Measurements from ENCODE around the gene SLC22A16. TPM values are rescaled to one million over a fixed set of nuclear protein-coding genes. Genes with fewer than 3 reads are reported as not detected.

SLC22A16 gene
- total and polyA plus RNA-seq, 2 donors (not counting 3 experiments of a cell fraction or from before 2014, with no cell fraction given) = not detected

GRCh38 chr6:110490110-110490509 is 13.7 kb upstream of the SLC22A16 start:
- Histone ChIP-seq H3K27ac (ENCODE audit: insufficient read depth, low read depth, low read length) (no peak overlapping the region), H3K36me3 (ENCODE audit: control insufficient read depth in 2 of 2, extremely low read depth in 1 of 2, insufficient read depth in 2 of 2, low read length in 2 of 2) (no peaks in the 10 kb centered on the region), H3K9me3 (replicated peaks; ENCODE audit: control insufficient read depth, insufficient read depth, low read length) (no peaks in the 10 kb centered on the region), H3K4me1 (ENCODE audit: control insufficient read depth, extremely low read depth, insufficient read depth, low read length) (no peaks in the 10 kb centered on the region), H3K4me3 (replicated peaks in 1 of 3; ENCODE audit: insufficient read depth in 1 of 3, low read depth in 1 of 3, low read length in 3 of 3) (no peak overlapping the region), H3K27me3 (ENCODE audit: control insufficient read depth in 2 of 2, insufficient read depth in 2 of 2, low read length in 2 of 2) (peaks cover 44 to 58% of the 10 kb centered on the region in 2 experiments), H4K20me1 (replicated peaks; ENCODE audit: control insufficient read depth, extremely low read depth, insufficient read depth, low read length) (no peaks in the 10 kb centered on the region), H3K9me1 (replicated peaks; ENCODE audit: control insufficient read depth, extremely low read depth, insufficient read depth, low read length) (no peaks in the 10 kb centered on the region), H3K9ac (replicated peaks; ENCODE audit: extremely low read depth, insufficient read depth, low read length) (no peak overlapping the region), H3K79me2 (ENCODE audit: control insufficient read depth, insufficient read depth, low read length) (no peaks in the 10 kb centered on the region), H3K4me2 (ENCODE audit: insufficient read depth, low read length) (no peak overlapping the region), H2AFZ (ENCODE audit: low read depth, low read length) (no peak overlapping the region)
- ChIA-PET CTCF (no interaction called here), POLR2A (no interaction called here)
- BruUV-seq (replicated peaks) = no TSS peak
- no peak for TF ChIP-seq FOS (IDR thresholded peaks at IDR 0.05; ENCODE audit: borderline replicate concordance, insufficient read depth, low read length)
- TF ChIP-seq MYC (IDR thresholded peaks at IDR 0.05; ENCODE audit: low read depth, low read length) = no peak
- TF ChIP-seq CTCF (IDR thresholded peaks at IDR 0.05; ENCODE audit: extremely low read depth in 1 of 2, insufficient read depth in 1 of 2, low read depth in 1 of 2, low read length in 2 of 2) = no peak
- TF ChIP-seq EZH2 (IDR thresholded peaks at IDR 0.05; ENCODE audit: borderline replicate concordance, low read depth, low read length, severe bottlenecking) = no peak
- no peak for TF ChIP-seq POLR2AphosphoS5 (IDR thresholded peaks at IDR 0.05; ENCODE audit: insufficient read depth, low read depth, low read length)
- TF ChIP-seq GATA2 (IDR thresholded peaks at IDR 0.05; ENCODE audit: insufficient read depth, insufficient read length, low read depth, low read length) = no peak
- no peak for TF ChIP-seq MAX (IDR thresholded peaks at IDR 0.05; ENCODE audit: insufficient read depth, insufficient read length)
- no peak for TF ChIP-seq JUN (IDR thresholded peaks at IDR 0.05; ENCODE audit: borderline replicate concordance, insufficient read depth, insufficient read length, low read depth)
- TF ChIP-seq POLR2A (IDR thresholded peaks at IDR 0.05; ENCODE audit: low read depth, low read length) = no peak
- FAIRE-seq (no peak), DNase-seq (ENCODE audit: low read depth, low spot score) (no peak)
- intact Hi-C loops (cut with micrococcal nuclease) (no loop called here), dilution Hi-C loops (cut with MboI; ENCODE audit: extremely low pct_ligation_motif_present, low sequenced_read_pairs) (no loop called here)
